ENCODE measurements around the gene FNIP1. TPM values are rescaled to one million over a fixed set of nuclear protein-coding genes. Genes with fewer than 3 reads are reported as not detected.
"Not testable (repeated sequence)": the region's sequence is repeated elsewhere in the genome, so short reads cannot be mapped to it uniquely, and the experiment has no call there.

FNIP1 gene
- total and polyA plus RNA-seq, 2 donors = 7.5 to 15.9 TPM

- peaks cover 3 to 16% of the 10 kb centered on the region in 2 donors for H3K36me3 ChIP-seq (ENCODE audit: control insufficient read depth in 2 of 2, insufficient read depth in 2 of 2, low read length in 1 of 2)
- 98% methylated on average over 4 of the region's 4 CpGs for WGBS
Observed at GRCh38 chr5:131694926-131695325, 101.9 kb downstream of the FNIP1 start.

GRCh38 chr5:131693894-131694293 is 102.9 kb downstream of the FNIP1 start:
- Histone ChIP-seq H3K36me3 (ENCODE audit: control insufficient read depth in 2 of 2, insufficient read depth in 2 of 2, low read length in 1 of 2) (peaks cover 3 to 16% of the 10 kb centered on the region in 2 donors), H3K9me3 (ENCODE audit: control insufficient read depth in 2 of 2, insufficient read depth in 1 of 2, low read length in 1 of 2) (no peaks in the 10 kb centered on the region), H3K27me3 (ENCODE audit: control insufficient read depth in 2 of 2, insufficient read depth in 1 of 2, low read length in 1 of 2) (no peaks in the 10 kb centered on the region), H3K27ac (ENCODE audit: low read depth in 1 of 2, low read length in 1 of 2) (no peak overlapping the region), H3K4me1 (ENCODE audit: control insufficient read depth in 2 of 2, insufficient read depth in 2 of 2, low read length in 2 of 2) (no peaks in the 10 kb centered on the region), H3K4me3 (ENCODE audit: low read length in 2 of 2) (no peak overlapping the region)
- DNase-seq (ENCODE audit: low read depth in 6 of 9, low spot score in 9 of 9) = no peak
- WGBS = 97% methylated on average over 1 of the region's 1 CpG

More at GRCh38 chr5:131694926-131695325, 101.9 kb downstream of the FNIP1 start:
- Histone ChIP-seq H3K27me3 (ENCODE audit: control insufficient read depth in 2 of 2, insufficient read depth in 1 of 2, low read length in 1 of 2) (no peaks in the 10 kb centered on the region), H3K9me3 (ENCODE audit: control insufficient read depth in 2 of 2, insufficient read depth in 1 of 2, low read length in 1 of 2) (no peaks in the 10 kb centered on the region), H3K4me1 (ENCODE audit: control insufficient read depth in 2 of 2, insufficient read depth in 2 of 2, low read length in 2 of 2) (no peaks in the 10 kb centered on the region), H3K4me3 (ENCODE audit: low read length in 2 of 2) (no peak overlapping the region), H3K27ac (ENCODE audit: low read depth in 1 of 2, low read length in 1 of 2) (no peak overlapping the region)
- DNase-seq (ENCODE audit: low read depth in 6 of 9, low spot score in 9 of 9) = no peak

- WGBS = 98% methylated on average over 7 of the region's 7 CpGs
- Histone ChIP-seq H3K4me3 (ENCODE audit: low read length in 2 of 2) (no peak overlapping the region), H3K4me1 (ENCODE audit: control insufficient read depth in 2 of 2, insufficient read depth in 2 of 2, low read length in 2 of 2) (no peaks in the 10 kb centered on the region), H3K27ac (ENCODE audit: low read depth in 1 of 2, low read length in 1 of 2) (no peak overlapping the region), H3K27me3 (ENCODE audit: control insufficient read depth in 2 of 2, insufficient read depth in 1 of 2, low read length in 1 of 2) (no peaks in the 10 kb centered on the region), H3K36me3 (ENCODE audit: control insufficient read depth in 2 of 2, insufficient read depth in 2 of 2, low read length in 1 of 2) (peaks cover 0 to 9% of the 10 kb centered on the region in 2 donors), H3K9me3 (ENCODE audit: control insufficient read depth in 2 of 2, insufficient read depth in 1 of 2, low read length in 1 of 2) (no peaks in the 10 kb centered on the region)
- no peak for DNase-seq (ENCODE audit: low read depth in 6 of 9, low spot score in 9 of 9)
Observed at GRCh38 chr5:131685516-131686171, 111.2 kb downstream of the FNIP1 start.

GRCh38 chr5:131684595-131684994 is 112.2 kb downstream of the FNIP1 start:
- no peak overlapping the region for H3K4me3 ChIP-seq (ENCODE audit: low read length in 2 of 2)
- peaks cover 0 to 5% of the 10 kb centered on the region in 2 donors for H3K36me3 ChIP-seq (ENCODE audit: control insufficient read depth in 2 of 2, insufficient read depth in 2 of 2, low read length in 1 of 2)
- no peaks in the 10 kb centered on the region for H3K9me3 ChIP-seq (ENCODE audit: control insufficient read depth in 2 of 2, insufficient read depth in 1 of 2, low read length in 1 of 2)
- no peak overlapping the region for H3K27ac ChIP-seq (ENCODE audit: low read depth in 1 of 2, low read length in 1 of 2)
- H3K27me3 ChIP-seq (ENCODE audit: control insufficient read depth in 2 of 2, insufficient read depth in 1 of 2, low read length in 1 of 2) = no peaks in the 10 kb centered on the region
- no peak for DNase-seq (ENCODE audit: low read depth in 6 of 9, low spot score in 9 of 9)
- no peaks in the 10 kb centered on the region for H3K4me1 ChIP-seq (ENCODE audit: control insufficient read depth in 2 of 2, insufficient read depth in 2 of 2, low read length in 2 of 2)

GRCh38 chr5:131684051-131684450 is 112.8 kb downstream of the FNIP1 start:
- Histone ChIP-seq H3K36me3 (ENCODE audit: control insufficient read depth in 2 of 2, insufficient read depth in 2 of 2, low read length in 1 of 2) (peaks cover 0 to 5% of the 10 kb centered on the region in 2 donors), H3K27me3 (ENCODE audit: control insufficient read depth in 2 of 2, insufficient read depth in 1 of 2, low read length in 1 of 2) (no peaks in the 10 kb centered on the region), H3K4me1 (ENCODE audit: control insufficient read depth in 2 of 2, insufficient read depth in 2 of 2, low read length in 2 of 2) (no peaks in the 10 kb centered on the region), H3K4me3 (ENCODE audit: low read length in 2 of 2) (no peak overlapping the region), H3K9me3 (ENCODE audit: control insufficient read depth in 2 of 2, insufficient read depth in 1 of 2, low read length in 1 of 2) (no peaks in the 10 kb centered on the region), H3K27ac (ENCODE audit: low read depth in 1 of 2, low read length in 1 of 2) (no peak overlapping the region)
- no peak for DNase-seq (ENCODE audit: low read depth in 6 of 9, low spot score in 9 of 9)
- WGBS = 99% methylated on average over 1 of the region's 1 CpG

GRCh38 chr5:131682826-131683225 is 114.0 kb downstream of the FNIP1 start:
- WGBS = 35% methylated on average over 2 of the region's 2 CpGs
- Histone ChIP-seq H3K27ac (ENCODE audit: low read depth in 1 of 2, low read length in 1 of 2) (no peak overlapping the region), H3K27me3 (ENCODE audit: control insufficient read depth in 2 of 2, insufficient read depth in 1 of 2, low read length in 1 of 2) (no peaks in the 10 kb centered on the region)

GRCh38 chr5:131682175-131682574 is 114.6 kb downstream of the FNIP1 start:
- peaks cover 3 to 9% of the 10 kb centered on the region in 2 donors for H3K36me3 ChIP-seq (ENCODE audit: control insufficient read depth in 2 of 2, insufficient read depth in 2 of 2, low read length in 1 of 2)
- 98% methylated on average over 5 of the region's 5 CpGs for WGBS
- H3K27me3 ChIP-seq (ENCODE audit: control insufficient read depth in 2 of 2, insufficient read depth in 1 of 2, low read length in 1 of 2) = no peaks in the 10 kb centered on the region
- H3K4me3 ChIP-seq (ENCODE audit: low read length in 2 of 2) = no peak overlapping the region
- no peak for DNase-seq (ENCODE audit: low read depth in 6 of 9, low spot score in 9 of 9)
- no peak overlapping the region for H3K27ac ChIP-seq (ENCODE audit: low read depth in 1 of 2, low read length in 1 of 2)
- H3K9me3 ChIP-seq (ENCODE audit: control insufficient read depth in 2 of 2, insufficient read depth in 1 of 2, low read length in 1 of 2) = no peaks in the 10 kb centered on the region
- no peaks in the 10 kb centered on the region for H3K4me1 ChIP-seq (ENCODE audit: control insufficient read depth in 2 of 2, insufficient read depth in 2 of 2, low read length in 2 of 2)

More at GRCh38 chr5:131682826-131683225, 114.0 kb downstream of the FNIP1 start:
- H3K9me3 ChIP-seq (ENCODE audit: control insufficient read depth in 2 of 2, insufficient read depth in 1 of 2, low read length in 1 of 2) = no peaks in the 10 kb centered on the region
- H3K4me3 ChIP-seq (ENCODE audit: low read length in 2 of 2) = no peak overlapping the region
- H3K4me1 ChIP-seq (ENCODE audit: control insufficient read depth in 2 of 2, insufficient read depth in 2 of 2, low read length in 2 of 2) = no peaks in the 10 kb centered on the region
- peaks cover 3 to 7% of the 10 kb centered on the region in 2 donors for H3K36me3 ChIP-seq (ENCODE audit: control insufficient read depth in 2 of 2, insufficient read depth in 2 of 2, low read length in 1 of 2)
- no peak for DNase-seq (ENCODE audit: low read depth in 6 of 9, low spot score in 9 of 9)

- Histone ChIP-seq H3K27me3 (ENCODE audit: control insufficient read depth in 2 of 2, insufficient read depth in 1 of 2, low read length in 1 of 2) (no peaks in the 10 kb centered on the region), H3K4me3 (ENCODE audit: low read length in 2 of 2) (no peak overlapping the region), H3K27ac (ENCODE audit: low read depth in 1 of 2, low read length in 1 of 2) (no peak overlapping the region), H3K36me3 (ENCODE audit: control insufficient read depth in 2 of 2, insufficient read depth in 2 of 2, low read length in 1 of 2) (peaks cover 11 to 20% of the 10 kb centered on the region in 2 donors), H3K9me3 (ENCODE audit: control insufficient read depth in 2 of 2, insufficient read depth in 1 of 2, low read length in 1 of 2) (no peaks in the 10 kb centered on the region), H3K4me1 (ENCODE audit: control insufficient read depth in 2 of 2, insufficient read depth in 2 of 2, low read length in 2 of 2) (no peaks in the 10 kb centered on the region)
- DNase-seq (ENCODE audit: low read depth in 6 of 9, low spot score in 9 of 9) = no peak
- WGBS = 95% methylated on average over 1 of the region's 1 CpG
Observed at GRCh38 chr5:131679911-131680310, 116.9 kb downstream of the FNIP1 start.

- H3K4me1 ChIP-seq (ENCODE audit: control insufficient read depth in 2 of 2, insufficient read depth in 2 of 2, low read length in 2 of 2); H3K9me3 ChIP-seq (ENCODE audit: control insufficient read depth in 2 of 2, insufficient read depth in 1 of 2, low read length in 1 of 2); H3K27ac ChIP-seq (ENCODE audit: low read depth in 1 of 2, low read length in 1 of 2); H3K27me3 ChIP-seq (ENCODE audit: control insufficient read depth in 2 of 2, insufficient read depth in 1 of 2, low read length in 1 of 2); DNase-seq (ENCODE audit: low read depth in 6 of 9, low spot score in 9 of 9); H3K4me3 ChIP-seq (ENCODE audit: low read length in 2 of 2): not testable (repeated sequence)
- H3K36me3 ChIP-seq (ENCODE audit: control insufficient read depth in 2 of 2, insufficient read depth in 2 of 2, low read length in 1 of 2) = peaks cover 14 to 24% of the 10 kb centered on the region in 2 donors
- WGBS = 97% methylated on average over 8 of the region's 10 CpGs
Observed at GRCh38 chr5:131678273-131678672, 118.5 kb downstream of the FNIP1 start.

Measured in thymus (tissue), 11 donors.